SK-N-SH (cell line): ENCODE results near the gene TACO1. TPM values are rescaled to one million over a fixed set of nuclear protein-coding genes. Genes with fewer than 3 reads are reported as not detected.
A peak's percentile ranks its signal among the peaks of the same experiment; 100 is the strongest.

Experiments used
- CTCF ChIA-PET: fragments of 300-600, 350-600 bp; formaldehyde crosslinking; extraction: SDS; loops from one replicate; lab custom pipeline; 2021; lab: Yijun Ruan, JAX
- POLR2A ChIA-PET: fragments of 350-600 bp; sonication (Branson Sonifier 250); formaldehyde crosslinking; extraction: SDS; loops from one replicate; lab custom pipeline; 2020; ENCODE audit warnings: antibody characterized with exemption, inconsistent platforms; lab: Yijun Ruan, JAX
- DNase-seq: peaks from one replicate; pipeline ENCODE4 v3.0.0; 2012
- H2AFZ ChIP-seq: fragments of 200-600 bp; sonication (generic); 2 replicates; pipeline ENCODE4 v1.8.1; 2016; ENCODE audit warnings: antibody characterized with exemption, mild to moderate bottlenecking, low read depth
- H3F3A ChIP-seq: fragments of 200-600 bp; sonication (generic); replicated peaks from 2 replicates; pipeline ENCODE3; 2016; ENCODE audit warnings: antibody characterized with exemption, mild to moderate bottlenecking; ENCODE audit not compliant: insufficient read depth
- H3K27ac ChIP-seq, 2 experiments: fragments of 200-500 bp in 1 of 2; fragments of 200-600 bp in 1 of 2; sonication (Bioruptor generic) in 1 of 2; sonication (generic), shearing (Covaris generic) in 1 of 2; 2 replicates each; pipeline versions ENCODE4 v1.5.1 to v1.6.1; 2014 to 2016; ENCODE audit warnings: low read depth in 2 of 2, inconsistent platforms in 1 of 2, low read length in 1 of 2, mild to moderate bottlenecking in 1 of 2, mixed read lengths in 1 of 2
- H3K27me3 ChIP-seq: fragments of 200-600 bp; sonication (generic), shearing (Covaris generic); 2 replicates; pipeline ENCODE4 v1.6.1; 2016; ENCODE audit warnings: mixed run types; ENCODE audit not compliant: insufficient read depth
- H3K36me3 ChIP-seq, 2 experiments: fragments of 200-500 bp in 1 of 2; fragments of 200-600 bp in 1 of 2; sonication (Bioruptor generic) in 1 of 2; sonication (generic) in 1 of 2; replicated peaks in 1 of 2; 2 replicates each; pipeline versions ENCODE3 to v1.5.1; 2014 to 2016; ENCODE audit warnings: low read length in 1 of 2, mild to moderate bottlenecking in 1 of 2; ENCODE audit not compliant: insufficient read depth in 2 of 2, control insufficient read depth in 1 of 2
- H3K4me1 ChIP-seq, 2 experiments: fragments of 200-500 bp in 1 of 2; fragments of 200-600 bp in 1 of 2; sonication (Bioruptor generic) in 1 of 2; sonication (generic), shearing (Covaris generic) in 1 of 2; 2 replicates each; pipeline versions ENCODE4 v1.5.1 to v1.6.1; 2014 to 2016; ENCODE audit warnings: low read depth in 1 of 2, low read length in 1 of 2, mixed run types in 1 of 2; ENCODE audit not compliant: insufficient read depth in 2 of 2, control insufficient read depth in 1 of 2
- H3K4me2 ChIP-seq: fragments of 200-600 bp; sonication (generic), shearing (Covaris generic); 2 replicates; pipeline ENCODE4 v1.6.1; 2017; ENCODE audit warnings: mixed run types
- H3K4me3 ChIP-seq, 2 experiments: fragments of 200-500 bp in 1 of 2; fragments of 200-600 bp in 1 of 2; sonication (Bioruptor generic) in 1 of 2; sonication (generic), shearing (Covaris generic) in 1 of 2; 2 replicates each; pipeline versions ENCODE4 v1.5.1 to v1.8.1; 2014 to 2016; ENCODE audit warnings: low read depth in 2 of 2, inconsistent platforms in 1 of 2, low read length in 1 of 2, mild to moderate bottlenecking in 1 of 2, mixed read lengths in 1 of 2, moderate library complexity in 1 of 2
- H3K79me2 ChIP-seq: fragments of 200-600 bp; sonication (generic); 2 replicates; pipeline ENCODE4 v1.8.1; 2017; ENCODE audit warnings: mild to moderate bottlenecking; ENCODE audit not compliant: insufficient read depth
- H3K9ac ChIP-seq: fragments of 200-600 bp; sonication (generic); 2 replicates; pipeline ENCODE4 v1.6.1; 2017; ENCODE audit warnings: mixed run types
- H3K9me2 ChIP-seq: fragments of 200-600 bp; sonication (generic); 2 replicates; pipeline ENCODE4 v1.6.1; 2017; ENCODE audit warnings: mixed run types
- H3K9me3 ChIP-seq: fragments of 200-600 bp; sonication (generic); 2 replicates; pipeline ENCODE4 v1.6.1; 2017; ENCODE audit warnings: mixed run types, mild to moderate bottlenecking, moderate library complexity
- H4K20me1 ChIP-seq: fragments of 200-600 bp; sonication (generic); 2 replicates; pipeline ENCODE4 v1.6.1; 2017; ENCODE audit warnings: mild to moderate bottlenecking, mixed run types; ENCODE audit not compliant: insufficient read depth
- CHD2 ChIP-seq: fragments of 150-350 bp; IDR thresholded peaks from 2 replicates; pipeline ENCODE4 v1.6.1; 2018; ENCODE audit warnings: low read length; ENCODE audit not compliant: partially characterized antibody
- ELF1 ChIP-seq: IDR thresholded peaks from 2 replicates; pipeline ENCODE4 v1.4.0; 2012
- EP300 ChIP-seq, 2 experiments: IDR thresholded peaks; 2 replicates each; pipeline versions ENCODE4 v1.4.0 to v1.6.1; 2012; ENCODE audit warnings: borderline replicate concordance in 1 of 2, low read depth in 1 of 2, low read length in 1 of 2
- EZH2phosphoT487 ChIP-seq: fragments of 200-600 bp; sonication (generic); IDR thresholded peaks from 2 replicates; pipeline ENCODE4 v1.6.1; 2017; ENCODE audit warnings: low read depth, mixed run types, mild to moderate bottlenecking, antibody characterized with exemption, moderate library complexity, borderline replicate concordance
- FOSL2 ChIP-seq: IDR thresholded peaks from 2 replicates; pipeline ENCODE4 v1.4.0; 2012; ENCODE audit warnings: low read depth, mild to moderate bottlenecking, moderate library complexity, borderline replicate concordance
- GABPA ChIP-seq: IDR thresholded peaks from 2 replicates; pipeline ENCODE4 v1.4.0; 2012; ENCODE audit warnings: low read depth, mild to moderate bottlenecking
- GATA2 ChIP-seq: sonication (generic); formaldehyde crosslinking; IDR thresholded peaks from 2 replicates; pipeline ENCODE4 v1.5.0; 2020; ENCODE audit warnings: mild to moderate bottlenecking, missing genetic modification reagents
- IRF3 ChIP-seq: fragments of 150-350 bp; IDR thresholded peaks from 2 replicates; pipeline ENCODE4 v1.6.1; 2016; ENCODE audit warnings: mild to moderate bottlenecking, low read depth, low read length
- MAX ChIP-seq: IDR thresholded peaks from 2 replicates; pipeline ENCODE4 v1.4.0; 2012; ENCODE audit warnings: low read depth
- MEF2A ChIP-seq: IDR thresholded peaks from 2 replicates; pipeline ENCODE4 v1.4.0; 2012; ENCODE audit warnings: low read depth, borderline replicate concordance
- MXI1 ChIP-seq: IDR thresholded peaks from 2 replicates; pipeline ENCODE4 v1.6.1; 2012; ENCODE audit warnings: mild to moderate bottlenecking, low read depth, low read length, improper control_type of control experiment
- NFIC ChIP-seq: IDR thresholded peaks from 2 replicates; pipeline ENCODE4 v1.4.0; 2012; ENCODE audit warnings: borderline replicate concordance
- PBX3 ChIP-seq: IDR thresholded peaks from 2 replicates; pipeline ENCODE4; 2012
- RAD21 ChIP-seq: IDR thresholded peaks from 2 replicates; pipeline ENCODE4 v1.6.1; 2012; ENCODE audit warnings: mild to moderate bottlenecking, low read length
- RCOR1 ChIP-seq: fragments of 150-350 bp; IDR thresholded peaks from 2 replicates; pipeline ENCODE4 v1.6.1; 2017; ENCODE audit warnings: antibody characterized with exemption, low read length
- REST ChIP-seq: IDR thresholded peaks from 2 replicates; pipeline ENCODE4 v1.6.1; 2012; ENCODE audit warnings: mild to moderate bottlenecking, low read depth, low read length, moderate library complexity
- RFX5 ChIP-seq: IDR thresholded peaks from 2 replicates; pipeline ENCODE4 v1.6.1; 2012; ENCODE audit warnings: mild to moderate bottlenecking, improper control_type of control experiment, low read length
- TAF1 ChIP-seq: IDR thresholded peaks from 2 replicates; pipeline ENCODE4 v1.6.1; 2012; ENCODE audit warnings: low read depth, mild to moderate bottlenecking, low read length, moderate library complexity, borderline replicate concordance
- TCF12 ChIP-seq: IDR thresholded peaks from 2 replicates; pipeline ENCODE4 v1.4.0; 2012
- USF2 ChIP-seq: fragments of 150-350 bp; IDR thresholded peaks from 2 replicates; pipeline ENCODE4 v1.6.1; 2017; ENCODE audit warnings: antibody characterized with exemption, low read length, low read depth, borderline replicate concordance
- ZBTB33 ChIP-seq: IDR thresholded peaks from 2 replicates; pipeline ENCODE4 v1.4.0; 2012; ENCODE audit warnings: low read depth, borderline replicate concordance
- WGBS: methylation state at CpG from one replicate; pipeline ENCODE4 v1.1.6; 2017; ENCODE audit warnings: low lambda C conversion rate; 5-methylcytosine and 5-hydroxymethylcytosine counted together
- polyA plus RNA-seq, 3 experiments: library from polyadenylated mRNA; depleted of rRNA; stranded (reverse); fragments of >200 nt; gene quantifications; 2 replicates each; pipeline ENCODE4 v1.2.3, GENCODE V29; 2012

TACO1 gene
- 32.7 and 37.9 TPM in 2 replicates for polyA plus RNA-seq (2012; rRNA removed)
- polyA plus RNA-seq (2012; cell fraction: cytosol; rRNA removed) = 36.1 and 37.1 TPM in 2 replicates
- 31.3 and 49.5 TPM in 2 replicates for polyA plus RNA-seq (2012; cell fraction: nucleus; rRNA removed)

GRCh38 chr17:63600569-63601438, at the start of gene TACO1:
TACO1 (plus strand) TSS chr17:63600895; CDS start chr17:63601084, 189 bp downstream.
- Histone ChIP-seq H3K4me3 (peak within 1 kb of the TSS; percentile 73 to 80), H4K20me1 (no peaks in the 10 kb centered on the region), H2AFZ (peak within 1 kb of the TSS; percentile 98), H3K4me2 (peak within 1 kb of the TSS; percentile 88), H3K9ac (peak within 1 kb of the TSS; percentile 85), H3K9me3 (no peaks in the 10 kb centered on the region), H3K27me3 (no peaks in the 10 kb centered on the region), H3K36me3 (peaks cover 11 to 14% of the 10 kb centered on the region in 2 experiments), H3K4me1 (peaks cover 6 to 14% of the 10 kb centered on the region in 2 experiments; a peak in 2 of 4 replicates), H3K9me2 (no peaks in the 10 kb centered on the region), H3F3A (peaks cover 15% of the 10 kb centered on the region), H3K79me2 (peaks cover 21% of the 10 kb centered on the region), H3K27ac (peak within 1 kb of the TSS; percentile 51 to 73)
- peak; percentile 96 for DNase-seq
- 4% methylated on average over 40 of the region's 61 CpGs for WGBS
- ChIA-PET CTCF (interaction anchor here (1.1 to 29.2 kb wide), 7 partner anchors 10 to 167 kb away, joined by 4 to 827 read pairs (median 4); partner anchors contain the start of gene ACE), POLR2A (interaction anchor here (0.6 to 1.8 kb wide), 9 partner anchors 8 to 171 kb away, joined by 3 to 7 read pairs (median 3); partner anchors contain the start of gene MAP3K3)
- TF ChIP-seq MAX = peak; percentile 94
- TF ChIP-seq TAF1 = peak; percentile 95
- TF ChIP-seq FOSL2 = peak; percentile 25; the same call in 1 of the 2 replicates
- peak; percentile 21; the same call in 1 of the 2 replicates for TF ChIP-seq RAD21
- TF ChIP-seq GABPA = peak; percentile 99
- TF ChIP-seq NFIC = peak; percentile 80; the same call in 1 of the 2 replicates
- TF ChIP-seq TCF12 = no peak; the same call in 1 of the 2 replicates
- no peak for TF ChIP-seq GATA2 (CRISPR knock-in tag)
- TF ChIP-seq CHD2 = peak; percentile 91
- TF ChIP-seq USF2 = peak; percentile 19; the same call in 1 of the 2 replicates
- TF ChIP-seq RFX5 = no peak
- TF ChIP-seq PBX3 = peak; percentile 44; the same call in 1 of the 2 replicates
- TF ChIP-seq ELF1 = peak; percentile 87
- TF ChIP-seq REST = peak; percentile 77
- TF ChIP-seq EZH2phosphoT487 = no peak
- no peak for TF ChIP-seq MEF2A
- TF ChIP-seq RCOR1 = peak; percentile 75
- TF ChIP-seq EP300 (IDR thresholded peaks at IDR 0.05; ENCODE audit: borderline replicate concordance in 1 of 2, low read depth in 1 of 2, low read length in 1 of 2) = peak in 1 of 2 experiments; percentile 51; a peak in 1 of 4 replicates
- peak; percentile 79 for TF ChIP-seq MXI1
- peak; percentile 49; the same call in 1 of the 2 replicates for TF ChIP-seq IRF3
- peak; percentile 60; the same call in 1 of the 2 replicates for TF ChIP-seq ZBTB33
